Keratinocyte (primary cell): ENCODE data around the gene METTL27. TPM values are rescaled to one million over a fixed set of nuclear protein-coding genes. Genes with fewer than 3 reads are reported as not detected.

Experiments used
- DNase-seq: peaks from one replicate; pipeline ENCODE4 v3.0.0-alpha.2; 2011; ENCODE audit warnings: low read depth, missing footprints, low spot score
- FAIRE-seq: peaks from 2 replicates; lab custom pipeline; 2011; peaks lifted over from hg19 to GRCh38; lab: Jason Lieb, UNC
- H2AFZ ChIP-seq: 2 replicates; pipeline ENCODE4 v1.6.0; 2012; ENCODE audit warnings: low read length, control low read depth, inconsistent platforms; ENCODE audit not compliant: control insufficient read depth
- H3K27ac ChIP-seq: 2 replicates; pipeline ENCODE4 v1.5.1; 2011; ENCODE audit warnings: low read length; ENCODE audit not compliant: control insufficient read depth, insufficient read depth
- H3K27me3 ChIP-seq: 3 replicates; pipeline ENCODE4 v1.6.0; 2011; ENCODE audit warnings: low read length; ENCODE audit not compliant: control insufficient read depth, insufficient read depth; ENCODE audit errors: extremely low read depth
- H3K36me3 ChIP-seq, 2 experiments: 2 replicates in 1 of 2; 3 replicates in 1 of 2; pipeline ENCODE4 v1.5.1; 2011; ENCODE audit warnings: low read length in 2 of 2, mild to moderate bottlenecking in 1 of 2; ENCODE audit not compliant: control insufficient read depth in 2 of 2, insufficient read depth in 2 of 2; ENCODE audit errors: extremely low read depth in 1 of 2
- H3K4me1 ChIP-seq: 3 replicates; pipeline ENCODE4 v1.5.1; 2011; ENCODE audit warnings: low read length; ENCODE audit not compliant: control insufficient read depth, insufficient read depth; ENCODE audit errors: extremely low read depth
- H3K4me2 ChIP-seq: 3 replicates; pipeline ENCODE4 v1.6.0; 2011; ENCODE audit warnings: low read depth, low read length; ENCODE audit not compliant: control insufficient read depth, insufficient read depth; ENCODE audit errors: extremely low read depth
- H3K4me3 ChIP-seq, 3 experiments: fragments of 200-600 bp in 1 of 3; sonication (generic) in 1 of 3; 2 replicates in 2 of 3; 3 replicates in 1 of 3; pipeline ENCODE4 v1.5.1; 2011 to 2016; ENCODE audit warnings: low read length in 3 of 3, mild to moderate bottlenecking in 3 of 3, control low read depth in 2 of 3, inconsistent platforms in 1 of 3, low read depth in 1 of 3, mixed read lengths in 1 of 3, mixed run types in 1 of 3, moderate library complexity in 1 of 3; ENCODE audit not compliant: control insufficient read depth in 2 of 3, insufficient read depth in 2 of 3; ENCODE audit errors: extremely low read depth in 1 of 3
- H3K79me2 ChIP-seq: 2 replicates; pipeline ENCODE4 v1.6.0; 2012; ENCODE audit warnings: low read length; ENCODE audit not compliant: control insufficient read depth, insufficient read depth
- H3K9ac ChIP-seq: 3 replicates; pipeline ENCODE4 v1.6.0; 2011; ENCODE audit warnings: low read length; ENCODE audit not compliant: control insufficient read depth, insufficient read depth; ENCODE audit errors: extremely low read depth
- H3K9me1 ChIP-seq: 3 replicates; pipeline ENCODE4 v1.6.0; 2011; ENCODE audit warnings: low read length; ENCODE audit not compliant: control insufficient read depth, insufficient read depth; ENCODE audit errors: extremely low read depth
- H3K9me3 ChIP-seq: 2 replicates; pipeline ENCODE4 v1.5.1; 2012; ENCODE audit warnings: low read depth, low read length; ENCODE audit not compliant: control insufficient read depth
- H4K20me1 ChIP-seq: 3 replicates; pipeline ENCODE4 v1.6.0; 2011; ENCODE audit warnings: low read length; ENCODE audit not compliant: control insufficient read depth, insufficient read depth; ENCODE audit errors: extremely low read depth
- EZH2 ChIP-seq: IDR thresholded peaks from one replicate; pipeline ENCODE4 v1.6.1; 2012; ENCODE audit warnings: inconsistent platforms, mild to moderate bottlenecking, low read length, moderate library complexity
- dilution Hi-C: fragments of 300-500 bp; cut with MboI; formaldehyde crosslinking; loops from one replicate; pipeline ENCODE4 v1.7.0; 2020; ENCODE audit warnings: low sequenced_read_pairs; ENCODE audit not compliant: extremely low pct_ligation_motif_present
- polyA plus RNA-seq, 5 experiments: library from polyadenylated mRNA; depleted of rRNA in 3 of 5; stranded (reverse) in 3 of 5; stranded (forward) in 1 of 5; unstranded in 1 of 5; fragments of >200 nt; gene quantifications; 1 replicate in 1 of 5; 2 replicates in 3 of 5; 3 replicates in 1 of 5; pipeline versions ENCODE4 v1.2.1 to v1.2.3, GENCODE V29; 2011 to 2012; ENCODE audit warnings: missing spikeins in 2 of 5, low read depth in 1 of 5, low replicate concordance in 1 of 5
- TF ChIP-seq, protein P1 (sequence below), 3 experiments: IDR thresholded peaks in 1 of 3; conservative IDR thresholded peaks in 1 of 3; optimal IDR thresholded peaks in 1 of 3; 2 replicates in 2 of 3; 3 replicates in 1 of 3; pipeline versions ENCODE3 to v1.5.1; 2011; ENCODE audit warnings: low read length in 3 of 3, mild to moderate bottlenecking in 3 of 3, moderate library complexity in 2 of 3, control low read depth in 1 of 3, inconsistent platforms in 1 of 3; ENCODE audit not compliant: insufficient read depth in 2 of 3; ENCODE audit errors: extremely low read depth in 1 of 3

The METTL27 gene
- polyA plus RNA-seq, 1 donor (not counting 4 experiments of a cell fraction or from before 2014, with no cell fraction given), result 0.90 TPM

DNA sequence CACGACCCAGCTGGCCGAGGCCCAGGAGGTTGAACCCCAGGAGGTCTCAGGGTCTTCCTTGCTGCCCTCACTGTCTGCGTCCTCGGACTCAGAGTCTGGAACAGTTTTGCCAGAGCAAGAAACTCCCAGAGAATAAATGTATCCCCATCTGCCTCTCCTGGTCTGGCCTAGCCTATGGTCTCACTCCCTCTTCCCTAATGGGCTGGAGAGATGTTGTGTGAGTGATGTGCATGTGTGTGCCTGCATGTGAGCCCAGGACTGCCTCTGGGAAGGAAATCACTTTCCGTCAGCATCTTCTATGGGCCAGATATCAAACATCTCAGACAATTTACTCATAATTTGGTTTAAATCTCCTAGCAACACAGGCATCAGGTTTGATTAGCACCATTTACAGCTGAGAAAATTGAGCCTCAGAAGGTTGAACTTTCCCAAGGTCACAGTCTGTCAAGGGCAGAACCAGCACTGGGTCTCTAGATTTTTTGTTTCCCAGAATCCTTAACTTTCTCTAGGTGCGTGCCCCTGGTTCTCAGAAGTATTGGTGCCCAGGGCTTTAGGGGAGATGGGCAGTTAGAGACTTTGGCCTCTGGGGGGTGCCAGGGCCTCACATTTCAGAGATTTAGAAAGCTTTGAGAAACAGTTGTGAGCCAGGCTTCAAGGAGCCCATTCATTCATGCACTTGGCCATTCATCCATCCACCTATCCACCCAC lies 23.6 kb upstream of the METTL27 start:
- H3K27ac ChIP-seq, result no peak overlapping the region
- H2AFZ ChIP-seq, result no peak overlapping the region
- H3K9me1 ChIP-seq, result no peaks in the 10 kb centered on the region
- no peak overlapping the region for H3K4me3 ChIP-seq
- no peaks in the 10 kb centered on the region for H4K20me1 ChIP-seq
- no peaks in the 10 kb centered on the region for H3K27me3 ChIP-seq
- DNase-seq, result no peak
- no peaks in the 10 kb centered on the region for H3K9me3 ChIP-seq
- peak; percentile 39 for FAIRE-seq
- H3K9ac ChIP-seq, result no peak overlapping the region
- H3K79me2 ChIP-seq, result no peaks in the 10 kb centered on the region
- TF ChIP-seq, protein P1, sequence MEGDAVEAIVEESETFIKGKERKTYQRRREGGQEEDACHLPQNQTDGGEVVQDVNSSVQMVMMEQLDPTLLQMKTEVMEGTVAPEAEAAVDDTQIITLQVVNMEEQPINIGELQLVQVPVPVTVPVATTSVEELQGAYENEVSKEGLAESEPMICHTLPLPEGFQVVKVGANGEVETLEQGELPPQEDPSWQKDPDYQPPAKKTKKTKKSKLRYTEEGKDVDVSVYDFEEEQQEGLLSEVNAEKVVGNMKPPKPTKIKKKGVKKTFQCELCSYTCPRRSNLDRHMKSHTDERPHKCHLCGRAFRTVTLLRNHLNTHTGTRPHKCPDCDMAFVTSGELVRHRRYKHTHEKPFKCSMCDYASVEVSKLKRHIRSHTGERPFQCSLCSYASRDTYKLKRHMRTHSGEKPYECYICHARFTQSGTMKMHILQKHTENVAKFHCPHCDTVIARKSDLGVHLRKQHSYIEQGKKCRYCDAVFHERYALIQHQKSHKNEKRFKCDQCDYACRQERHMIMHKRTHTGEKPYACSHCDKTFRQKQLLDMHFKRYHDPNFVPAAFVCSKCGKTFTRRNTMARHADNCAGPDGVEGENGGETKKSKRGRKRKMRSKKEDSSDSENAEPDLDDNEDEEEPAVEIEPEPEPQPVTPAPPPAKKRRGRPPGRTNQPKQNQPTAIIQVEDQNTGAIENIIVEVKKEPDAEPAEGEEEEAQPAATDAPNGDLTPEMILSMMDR (optimal IDR thresholded peaks at IDR 0.05 in 1 of 3, IDR thresholded peaks at IDR 0.05 in 1 of 3, conservative IDR thresholded peaks at IDR 0.05 in 1 of 3; ENCODE audit: extremely low read depth in 1 of 3, insufficient read depth in 2 of 3, low read length in 3 of 3), result peak; percentile 59 to 65 (median 59)
- TF ChIP-seq EZH2, result no peak
- dilution Hi-C loops, result loop anchor here (25.0 kb wide), 1 partner anchor 96 kb away; no protein-coding TSS in a partner anchor
- H3K4me2 ChIP-seq, result no peak overlapping the region
- no peaks in the 10 kb centered on the region for H3K36me3 ChIP-seq
- H3K4me1 ChIP-seq, result no peaks in the 10 kb centered on the region

DNA sequence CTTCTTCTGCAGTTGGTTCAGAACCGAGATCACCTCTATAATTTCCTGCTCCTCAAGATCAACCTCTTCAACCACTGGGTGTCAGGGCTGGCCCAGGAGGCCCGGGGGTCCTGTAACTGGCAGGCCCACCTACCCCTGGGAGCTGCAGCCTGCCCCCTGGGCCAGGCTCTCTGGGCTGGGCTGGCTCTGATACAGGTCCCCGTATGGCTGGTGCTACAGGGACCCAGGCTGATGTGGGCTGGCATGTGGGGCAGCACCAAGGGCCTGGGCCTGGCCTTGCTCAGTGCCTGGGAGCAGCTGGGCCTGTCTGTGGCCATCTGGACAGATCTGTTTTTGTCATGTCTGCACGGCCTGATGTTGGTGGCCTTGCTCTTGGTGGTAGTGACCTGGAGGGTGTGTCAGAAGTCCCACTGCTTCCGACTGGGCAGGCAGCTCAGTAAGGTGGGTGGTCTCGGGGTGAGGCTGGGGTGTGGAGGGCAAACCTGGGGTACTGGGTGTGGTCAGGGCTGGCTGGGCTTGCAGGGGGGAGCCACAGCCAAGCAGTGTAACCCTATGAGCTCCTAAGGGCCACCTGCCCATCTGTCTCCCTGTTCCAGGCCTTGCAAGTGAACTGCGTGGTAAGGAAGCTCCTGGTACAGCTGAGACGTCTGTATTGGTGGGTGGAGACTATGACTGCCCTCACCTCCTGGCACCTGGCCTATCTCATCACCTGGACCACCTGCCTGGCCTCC lies 22.8 kb upstream of the METTL27 start:
- Histone ChIP-seq H3K79me2 (no peaks in the 10 kb centered on the region), H3K9ac (no peak overlapping the region), H3K9me1 (no peaks in the 10 kb centered on the region), H3K9me3 (no peaks in the 10 kb centered on the region), H3K4me3 (no peak overlapping the region), H3K36me3 (no peaks in the 10 kb centered on the region), H3K27me3 (no peaks in the 10 kb centered on the region), H4K20me1 (no peaks in the 10 kb centered on the region), H3K4me1 (no peaks in the 10 kb centered on the region), H2AFZ (no peak overlapping the region), H3K27ac (no peak overlapping the region), H3K4me2 (no peak overlapping the region)
- dilution Hi-C loops, result loop anchor here (25.0 kb wide), 1 partner anchor 97 kb away; no protein-coding TSS in a partner anchor
- FAIRE-seq (no peak), DNase-seq (no peak)
- TF ChIP-seq, protein P1 (optimal IDR thresholded peaks at IDR 0.05 in 1 of 3, IDR thresholded peaks at IDR 0.05 in 1 of 3, conservative IDR thresholded peaks at IDR 0.05 in 1 of 3; ENCODE audit: extremely low read depth in 1 of 3, insufficient read depth in 2 of 3, low read length in 3 of 3), result no peak
- TF ChIP-seq EZH2, result no peak
